Activated T-cell treated with anti-CD3 and anti-CD28 coated beads for 1 hour (primary cell): ENCODE results near the gene ENKD1.
A peak's percentile ranks its signal among the peaks of the same experiment; 100 is the strongest.

Experiments
- DNase-seq: peaks from one replicate; pipeline ENCODE4 v3.0.0-alpha.2; 2020; ENCODE audit warnings: low read depth

ENKD1 gene

DNA sequence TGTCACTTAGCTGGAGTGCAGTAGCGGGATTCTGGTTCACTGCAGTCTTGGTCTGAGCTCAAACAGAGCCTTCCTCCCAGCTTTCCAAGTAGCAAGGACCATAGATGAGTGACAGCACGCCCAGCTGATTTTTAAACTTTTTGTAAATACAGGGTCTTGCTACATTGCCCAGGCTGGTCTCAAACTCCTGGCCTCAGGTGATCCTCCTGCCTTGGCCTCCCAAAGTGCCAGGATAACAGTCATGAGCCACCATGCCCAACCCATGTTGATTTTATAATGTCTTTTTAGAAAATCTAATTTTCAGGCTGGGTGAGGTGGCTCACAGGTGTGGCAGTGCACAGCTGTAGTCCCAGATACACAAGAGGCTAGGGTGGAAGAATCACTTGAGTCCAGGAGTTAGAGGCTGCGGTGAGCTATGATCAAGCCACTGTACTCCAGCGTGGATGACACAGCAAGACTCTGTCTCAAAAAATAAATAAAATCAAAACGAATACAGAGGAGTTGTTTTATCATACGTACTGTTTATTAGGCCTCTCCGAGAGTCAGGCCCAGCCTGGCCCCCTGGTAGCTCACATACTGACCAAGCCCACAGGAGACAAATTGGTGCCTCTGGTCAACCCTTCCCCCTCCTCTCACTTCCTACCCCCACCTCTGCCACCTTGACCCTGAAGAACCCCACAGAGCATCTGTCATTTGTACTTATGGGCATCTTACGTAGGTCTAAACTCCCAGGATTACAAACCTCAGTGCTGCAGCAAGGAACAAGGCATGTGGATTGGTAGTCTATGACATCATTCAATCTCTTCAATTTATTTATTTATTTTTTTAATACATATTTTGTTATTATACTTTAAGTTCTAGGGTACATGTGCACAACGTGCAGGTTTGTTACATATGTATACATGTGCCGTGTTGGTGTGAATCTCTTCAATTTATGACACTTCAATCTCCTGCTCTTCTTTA lies 13.7 kb upstream of the ENKD1 start:
- DNase-seq: no peak

DNA sequence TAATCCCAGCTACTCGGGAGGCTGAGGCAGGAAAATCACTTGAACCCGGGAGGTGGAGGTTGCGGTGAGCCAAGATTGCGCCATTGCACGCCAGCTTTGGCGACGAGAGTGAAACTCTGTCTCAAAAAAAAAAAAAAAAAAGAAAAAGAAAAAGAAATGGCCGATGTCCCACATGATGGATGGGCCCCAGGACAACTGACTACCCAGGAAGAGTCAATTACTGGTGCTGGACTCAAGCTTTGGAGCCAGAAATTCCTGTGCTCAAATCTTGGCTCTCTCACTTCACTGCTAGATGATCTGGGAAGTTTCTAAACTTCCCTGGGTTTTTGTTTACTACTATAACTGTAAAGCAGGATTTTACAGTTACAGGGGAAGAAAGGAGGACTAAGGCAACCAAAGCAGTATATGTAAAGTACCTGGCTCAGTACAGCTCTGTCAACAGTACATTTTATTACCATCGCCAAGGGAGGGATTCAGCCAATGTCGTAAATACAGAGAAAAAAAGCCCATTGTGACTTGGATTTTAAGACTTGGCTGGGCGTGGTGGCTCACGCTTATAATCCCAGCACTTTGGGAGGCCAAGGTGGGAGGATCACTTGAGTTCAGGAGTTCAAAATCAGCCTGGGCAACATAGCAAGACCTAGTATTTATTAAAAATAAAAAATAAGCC lies 11.9 kb upstream of the ENKD1 start:
- DNase-seq: no peak

DNA sequence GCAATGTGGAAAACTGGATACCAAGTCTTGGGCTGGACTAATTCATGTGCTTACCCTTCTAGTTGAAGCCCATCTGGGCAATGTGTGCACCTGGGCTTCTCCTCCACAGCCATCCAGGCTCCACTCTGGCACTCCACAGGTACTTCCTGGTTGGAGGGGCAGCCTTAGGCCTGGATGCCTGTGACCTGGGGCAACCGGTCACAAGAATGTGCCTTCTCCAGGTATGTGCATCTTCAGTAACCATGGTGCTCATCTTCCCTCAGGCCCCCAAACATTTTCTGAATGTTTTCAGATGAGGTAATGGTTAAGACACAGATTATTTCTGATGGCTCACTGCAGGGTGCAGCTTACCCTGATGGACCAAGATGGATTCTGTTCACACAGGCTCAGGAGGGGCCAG lies 11.2 kb upstream of the ENKD1 start:
- no peak for DNase-seq

DNA sequence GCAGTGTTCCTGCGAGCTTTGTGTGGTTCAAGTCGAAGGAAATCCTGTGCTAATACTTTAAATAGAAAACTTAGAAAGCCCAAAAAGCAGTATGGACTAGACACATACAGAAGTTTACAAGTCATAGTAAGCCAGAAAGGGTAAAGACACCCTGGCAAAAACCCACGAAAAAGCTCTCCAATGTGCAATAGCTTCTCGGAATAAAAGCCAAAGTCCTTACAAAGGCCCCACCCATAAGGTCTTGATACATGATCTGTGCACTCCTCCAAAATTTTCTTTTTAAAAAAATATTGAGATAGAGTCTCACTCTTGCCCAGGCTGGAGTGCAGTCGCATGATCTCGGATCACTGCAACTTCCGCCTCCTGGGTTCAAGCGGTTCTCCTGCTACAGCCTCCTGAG lies 10.4 kb upstream of the ENKD1 start:
- no peak for DNase-seq

DNA sequence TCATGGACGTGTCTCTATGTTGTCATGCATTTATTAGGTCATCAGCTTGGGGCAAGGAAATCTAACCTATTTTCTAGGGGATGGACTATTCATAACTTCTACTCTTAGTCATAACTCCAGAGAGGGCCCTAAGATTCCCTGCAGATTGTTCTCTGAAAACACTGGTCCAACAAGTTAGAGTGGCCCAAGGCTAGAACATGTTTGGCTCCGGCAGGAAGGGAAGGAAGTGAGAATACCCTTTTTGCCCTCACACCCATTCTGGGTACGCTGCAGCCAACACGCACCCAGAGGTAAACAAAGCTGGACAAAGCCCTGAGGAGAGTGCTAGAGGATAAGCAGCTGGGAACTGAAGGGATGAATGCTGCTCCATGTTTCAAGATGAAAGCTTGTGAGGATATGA lies 10.0 kb upstream of the ENKD1 start:
- no peak for DNase-seq

DNA sequence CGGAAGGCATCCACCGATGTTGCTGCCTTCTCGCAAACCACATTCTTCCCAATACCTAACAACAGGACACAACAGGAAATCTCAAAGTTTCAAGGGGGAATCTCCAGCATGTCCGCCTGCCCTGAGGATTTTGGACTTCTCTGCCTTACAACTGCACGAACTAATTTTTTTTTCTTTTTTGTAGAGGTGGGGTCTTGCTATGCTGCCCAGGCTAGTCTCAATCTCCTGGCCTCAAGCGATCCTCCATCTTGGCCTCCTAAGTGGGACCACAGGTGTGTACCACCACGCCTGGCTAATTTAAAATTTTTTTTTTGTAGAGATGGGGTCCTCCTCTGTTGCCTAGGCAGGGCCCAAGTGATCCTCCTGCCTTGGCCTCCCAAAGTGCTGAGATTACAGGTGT lies 9.4 kb upstream of the ENKD1 start:
- no peak for DNase-seq

DNA sequence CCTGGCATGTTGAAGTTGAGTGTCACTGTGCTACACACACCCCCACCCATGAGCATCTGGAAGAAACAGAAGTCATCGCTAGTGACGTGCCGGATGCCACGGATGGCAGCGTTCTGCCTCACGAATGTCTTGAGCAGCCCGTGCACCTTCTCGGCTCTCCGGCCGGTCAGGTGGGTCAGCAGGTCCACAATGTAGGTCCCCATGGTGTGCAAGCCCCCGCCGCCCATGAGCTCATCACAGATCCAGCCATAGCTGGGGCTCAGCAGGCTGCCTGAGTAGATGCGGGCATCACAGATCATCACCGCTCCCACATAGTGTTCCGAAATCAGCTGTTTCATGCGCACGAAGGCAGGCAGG lies 9.0 kb upstream of the ENKD1 start:
- DNase-seq: no peak

DNA sequence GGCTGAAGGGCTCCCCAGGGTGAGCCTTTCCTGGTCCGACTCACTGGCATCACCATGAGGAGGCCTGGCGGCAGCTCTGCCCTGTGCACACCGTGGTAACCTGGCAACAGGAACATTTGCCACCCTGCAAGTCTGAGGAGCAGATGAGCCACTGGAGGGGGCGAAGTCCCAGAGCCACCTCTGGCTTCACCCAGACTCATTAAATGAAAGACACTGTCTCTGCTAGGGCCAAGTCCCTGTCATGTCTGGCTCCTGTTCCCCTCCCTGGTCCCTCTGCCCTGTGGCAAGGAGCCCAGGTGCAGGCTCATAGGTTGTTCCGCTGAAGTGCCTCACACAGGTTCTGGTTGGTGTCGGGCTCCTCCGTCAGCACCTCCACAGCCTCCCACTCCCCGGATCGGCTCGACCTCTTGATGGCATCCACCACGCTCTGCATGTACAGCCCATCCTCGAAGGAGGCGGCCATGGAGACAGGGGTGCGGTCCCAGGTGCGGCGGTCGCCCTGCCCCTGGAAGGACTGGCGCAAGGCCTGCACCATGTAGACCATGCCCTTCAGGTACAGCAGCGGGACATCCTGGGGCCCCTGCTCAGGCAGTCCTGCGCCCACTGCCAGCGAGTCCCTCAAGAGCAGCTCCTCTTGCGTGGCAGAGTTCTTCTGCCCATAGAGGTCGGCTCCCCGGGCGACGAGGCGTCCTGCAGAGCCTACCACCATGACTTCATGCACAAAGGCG lies 8.5 kb upstream of the ENKD1 start:
- DNase-seq: no peak

DNA sequence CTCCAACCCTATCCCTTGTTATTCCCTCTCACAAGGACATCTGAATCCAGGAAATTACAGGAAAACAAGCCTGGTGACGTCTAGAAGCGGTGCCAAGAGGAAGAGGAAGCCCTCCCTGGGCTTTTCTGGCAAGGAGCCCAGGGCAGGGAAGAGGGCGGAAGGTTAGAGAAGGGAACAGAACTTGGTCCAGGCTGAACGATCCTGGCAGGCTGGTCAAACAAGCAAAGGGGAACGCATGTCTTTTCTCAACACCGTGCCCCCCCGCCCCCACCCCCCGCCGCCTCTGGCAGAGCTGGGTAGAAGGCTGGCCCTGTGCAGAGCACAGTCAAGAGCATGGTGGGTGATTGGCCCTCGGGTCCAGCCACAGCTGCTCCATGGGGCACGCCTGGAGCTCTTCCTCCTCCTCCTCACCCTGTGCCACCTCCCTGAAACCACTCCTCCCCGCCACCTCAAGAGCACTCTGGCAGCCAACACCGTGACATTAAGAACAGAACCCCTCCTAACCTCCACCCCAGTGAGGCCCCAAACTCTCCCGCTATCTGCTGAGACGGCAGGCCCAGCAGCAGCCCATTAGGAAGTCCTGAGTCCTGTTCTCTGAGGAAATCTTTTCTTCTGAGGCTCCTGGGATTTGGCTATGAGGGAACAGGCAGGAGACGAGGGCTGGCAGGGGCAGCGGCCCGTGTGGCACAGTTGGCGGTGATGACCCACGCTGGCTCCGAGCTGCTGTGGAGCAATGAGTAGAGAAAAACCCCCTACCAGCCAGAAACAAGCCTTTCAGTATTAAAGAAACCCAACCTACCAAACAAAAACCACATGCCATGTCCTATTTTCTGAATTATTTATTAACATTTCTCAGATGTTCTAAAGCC lies 7.4 kb upstream of the ENKD1 start:
- DNase-seq: no peak

DNA sequence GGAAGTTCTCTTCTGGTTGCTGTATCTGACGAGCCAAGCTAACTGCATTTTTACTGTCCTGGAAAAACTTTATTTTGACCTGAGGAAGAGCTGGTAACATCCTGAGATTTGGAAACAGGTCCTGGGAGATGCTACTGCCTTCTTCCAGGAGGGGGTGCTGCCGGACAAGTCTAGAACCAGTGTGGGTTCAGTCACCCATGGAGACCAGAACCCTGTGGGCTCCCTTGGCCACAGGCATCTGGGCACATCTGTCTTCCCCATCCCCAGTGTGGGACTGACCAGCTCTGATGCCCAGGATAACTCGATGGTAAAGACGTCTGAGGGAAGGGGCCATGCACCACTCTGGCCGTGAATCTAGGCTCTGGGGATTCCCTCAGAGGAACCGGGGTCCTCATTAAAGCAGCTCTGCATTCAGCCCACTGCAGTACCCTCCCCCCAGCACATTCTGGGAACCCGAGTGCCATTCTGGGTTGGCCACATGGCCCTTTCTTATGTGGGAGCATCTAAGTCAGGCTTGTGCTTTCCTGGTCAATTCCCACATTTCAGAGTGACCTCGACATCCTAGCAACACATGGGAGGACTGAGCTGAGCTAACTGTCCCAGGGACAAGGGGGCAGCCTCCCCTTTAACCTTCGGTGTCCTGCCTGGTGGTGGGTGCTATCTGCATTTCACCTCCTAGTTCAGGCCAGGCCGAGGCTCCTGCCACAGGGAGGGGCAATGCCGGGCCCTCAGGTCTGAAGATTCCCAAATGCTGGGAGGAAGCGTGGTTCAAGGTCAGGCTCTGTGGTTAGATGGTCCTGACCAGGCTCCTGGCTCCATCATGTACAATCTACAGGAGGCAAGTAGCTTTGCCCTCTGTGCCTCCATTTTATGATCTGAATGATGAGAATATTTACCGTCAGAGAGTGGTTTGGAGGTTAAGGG lies 6.5 kb upstream of the ENKD1 start:
- no peak for DNase-seq

DNA sequence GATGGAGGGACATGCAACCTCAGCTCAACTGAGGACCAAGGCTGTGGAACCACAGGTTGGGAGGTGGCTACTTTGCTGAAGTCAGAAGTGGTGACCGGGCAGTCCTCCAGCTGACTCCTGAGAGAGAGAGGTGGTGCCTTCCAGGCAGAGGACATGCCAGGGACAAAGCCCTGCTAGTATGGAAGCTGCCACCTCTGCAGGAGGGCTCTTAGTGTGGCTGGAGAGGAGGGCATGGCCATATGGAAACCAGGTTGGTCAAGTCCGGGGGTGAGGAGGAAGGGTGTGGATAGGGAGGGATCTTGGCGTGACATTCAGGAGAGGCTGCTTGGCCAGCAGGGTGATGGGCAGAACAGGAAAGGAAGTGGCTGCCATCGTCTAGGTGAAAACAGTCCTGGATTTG lies 5.8 kb upstream of the ENKD1 start:
- no peak for DNase-seq

DNA sequence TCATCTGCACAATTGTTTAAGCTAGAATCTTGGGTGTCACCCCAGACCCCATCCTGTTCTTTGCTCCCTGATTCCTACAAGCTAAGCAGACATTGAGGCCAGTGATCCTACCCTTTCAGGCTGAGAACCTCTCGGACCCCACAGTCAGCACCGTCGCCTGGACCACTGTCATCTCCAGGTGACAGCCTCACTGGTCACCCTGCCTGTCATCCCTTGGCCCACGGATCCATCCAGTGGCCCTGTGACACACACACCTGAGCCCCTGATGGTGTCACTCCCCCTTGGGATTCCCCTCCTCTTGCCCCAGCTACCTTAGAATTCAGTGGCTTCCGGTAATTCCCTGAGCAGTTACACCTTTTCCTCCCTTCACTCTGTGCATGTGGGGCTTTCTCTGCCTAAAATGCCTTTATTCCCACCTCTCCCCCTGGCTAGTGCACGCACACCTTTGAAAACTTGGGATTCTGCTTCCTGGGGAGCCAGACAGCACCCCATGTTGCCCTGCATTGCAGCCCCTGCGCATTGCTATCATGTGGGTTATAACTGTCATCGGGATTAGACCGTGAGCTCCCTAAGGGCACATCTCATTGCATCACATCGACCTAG lies 3.0 kb upstream of the ENKD1 start:
- DNase-seq: no peak

DNA sequence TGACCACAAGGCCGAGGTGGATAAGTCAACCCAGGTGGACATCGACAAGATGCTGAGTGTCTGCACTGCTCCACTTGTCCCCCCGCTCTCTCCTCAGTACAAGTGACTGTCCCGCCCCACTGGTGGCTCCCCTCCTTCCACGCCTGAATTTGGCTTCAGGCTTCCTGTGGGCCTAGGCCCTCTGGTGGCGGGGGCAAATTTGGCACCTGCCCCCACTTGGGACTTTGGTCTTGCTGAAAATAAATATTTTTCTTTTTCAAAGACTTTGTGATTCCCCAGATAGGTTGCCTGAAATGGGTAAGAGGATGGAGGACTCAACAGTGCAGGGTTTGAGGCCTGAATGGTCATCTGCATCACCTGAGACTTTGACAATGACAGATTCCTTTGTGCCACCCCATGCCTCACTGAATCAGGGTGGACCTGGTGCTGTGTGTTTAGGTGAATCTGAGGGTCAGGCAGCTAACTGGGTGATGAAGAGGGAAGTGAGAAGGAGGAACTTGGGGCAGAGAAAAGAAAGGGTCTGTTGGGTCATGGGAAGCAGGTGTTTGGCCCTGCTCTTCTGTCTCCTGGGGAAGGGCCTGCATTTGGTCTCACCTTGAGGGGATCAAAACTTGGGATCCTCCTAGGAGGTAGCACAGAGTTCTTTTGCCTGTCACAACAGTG lies 2.1 kb upstream of the ENKD1 start:
- no peak for DNase-seq

DNA sequence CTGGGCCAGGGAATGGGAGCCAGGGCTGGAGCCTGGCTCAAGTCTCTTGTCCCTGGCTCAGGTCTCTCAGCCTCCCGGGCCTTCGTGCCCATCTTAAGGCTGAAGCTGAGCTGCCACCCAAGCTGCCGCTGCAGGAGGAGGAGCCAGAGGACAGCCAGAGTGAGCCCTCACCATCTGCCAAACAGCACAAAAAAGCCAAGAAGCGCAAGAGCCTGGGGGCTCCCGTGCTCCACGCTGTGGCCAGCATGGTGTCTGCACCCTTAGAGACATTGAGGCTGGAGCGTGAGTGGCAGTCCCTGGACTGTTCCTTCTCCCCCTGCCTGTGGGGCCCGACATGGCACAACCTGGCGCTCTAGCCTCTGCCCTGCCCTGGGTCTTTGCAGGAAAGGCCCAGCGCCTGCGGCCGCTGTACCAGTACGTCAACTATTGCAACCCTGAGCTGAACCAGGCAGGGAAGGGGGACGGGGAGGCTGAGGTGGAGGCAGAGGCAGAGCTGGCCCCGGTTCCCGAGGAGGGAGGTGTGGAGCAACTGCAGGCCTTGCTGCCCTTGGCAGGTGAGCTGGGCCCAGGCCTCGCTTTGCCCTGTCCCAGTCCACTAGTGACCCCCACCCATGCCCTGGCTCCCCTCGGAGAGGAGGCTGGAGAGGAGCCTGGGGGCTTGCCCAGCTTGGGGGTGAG lies 1.4 kb upstream of the ENKD1 start:
- peak; percentile 63 for DNase-seq

DNA sequence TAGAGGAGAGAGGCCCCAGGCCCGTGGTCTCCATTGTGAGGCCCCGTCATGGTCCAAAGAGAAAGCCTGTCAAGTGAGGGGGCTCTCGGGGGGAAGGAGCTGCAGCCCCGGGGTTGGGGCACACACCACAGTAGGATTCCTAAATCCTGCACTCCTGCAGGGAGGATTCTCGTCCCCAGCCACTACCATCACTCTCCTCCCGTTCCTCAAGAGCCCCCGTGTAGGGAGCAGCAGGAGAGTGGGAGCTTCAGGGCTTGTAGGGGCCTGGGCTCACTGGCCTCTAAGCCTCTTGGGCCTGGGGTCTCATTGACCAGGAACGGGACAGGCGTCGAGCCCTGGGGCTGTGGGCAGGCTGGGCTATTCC lies 885 bp upstream of the ENKD1 start:
- no peak for DNase-seq

DNA sequence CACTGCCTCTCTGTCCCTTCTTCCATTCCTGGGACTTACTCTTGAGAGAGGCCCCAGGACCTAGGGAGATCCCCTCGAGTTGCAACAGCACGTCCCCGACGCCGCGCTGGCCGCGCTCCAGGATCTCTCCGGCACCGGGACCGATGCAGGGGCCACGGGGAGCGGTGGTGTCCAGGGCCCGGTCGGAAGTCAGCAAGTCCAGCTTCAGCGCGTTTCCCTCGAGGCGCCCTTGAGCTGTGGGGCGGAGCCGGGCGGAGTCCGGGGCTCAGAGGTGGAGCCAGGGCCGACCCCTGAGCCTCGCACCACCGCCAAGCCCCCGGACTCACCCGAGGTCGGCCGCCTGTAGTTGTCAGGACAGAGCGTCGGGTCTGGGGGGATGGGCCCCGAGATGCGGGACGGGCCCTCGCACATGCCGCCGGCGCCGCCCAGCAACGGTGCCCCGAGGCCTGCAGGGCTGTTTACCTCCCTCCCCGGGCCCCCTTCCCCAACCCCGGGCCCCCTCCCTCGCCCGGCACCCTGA lies 458 bp downstream of the ENKD1 start:
- DNase-seq: no peak

DNA sequence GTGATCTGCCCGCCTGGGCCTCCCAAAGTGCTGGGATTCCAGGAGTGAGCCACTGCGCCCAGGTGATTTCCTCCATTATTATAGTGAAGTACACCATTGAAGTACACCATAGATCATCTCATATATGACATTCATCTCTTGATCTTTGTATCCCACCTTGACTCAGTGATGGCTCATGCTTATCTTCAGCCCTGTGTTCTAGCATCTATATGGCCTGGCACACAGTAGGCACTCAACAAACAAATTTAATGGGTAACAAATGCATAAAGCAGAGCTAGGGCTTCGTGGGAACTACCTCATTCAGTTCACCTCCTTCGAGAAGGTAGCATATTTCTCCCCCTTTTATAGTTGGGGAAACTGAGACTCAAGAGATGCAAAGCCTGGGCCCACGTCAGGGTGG lies 952 bp downstream of the ENKD1 start:
- no peak for DNase-seq

DNA sequence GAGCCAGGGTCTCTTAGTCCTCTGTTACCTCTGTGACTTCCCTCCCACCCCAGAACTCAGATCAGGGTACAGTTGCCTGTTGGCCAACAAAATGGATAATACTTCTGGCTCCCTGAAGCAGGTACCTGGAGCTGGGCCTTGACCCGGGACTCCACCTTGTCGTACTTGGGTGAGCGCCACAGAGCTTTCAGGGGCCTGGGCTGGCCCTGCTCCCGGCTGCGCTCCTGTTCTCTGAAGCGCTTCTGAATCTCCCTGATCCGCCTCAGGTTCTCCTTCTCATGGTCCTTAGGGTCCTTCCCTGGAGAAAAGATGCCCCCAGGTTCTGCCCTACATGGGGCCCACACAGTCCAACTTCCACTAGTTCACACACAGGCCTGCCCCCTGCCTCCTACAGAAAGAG lies 1.7 kb downstream of the ENKD1 start:
- no peak for DNase-seq

DNA sequence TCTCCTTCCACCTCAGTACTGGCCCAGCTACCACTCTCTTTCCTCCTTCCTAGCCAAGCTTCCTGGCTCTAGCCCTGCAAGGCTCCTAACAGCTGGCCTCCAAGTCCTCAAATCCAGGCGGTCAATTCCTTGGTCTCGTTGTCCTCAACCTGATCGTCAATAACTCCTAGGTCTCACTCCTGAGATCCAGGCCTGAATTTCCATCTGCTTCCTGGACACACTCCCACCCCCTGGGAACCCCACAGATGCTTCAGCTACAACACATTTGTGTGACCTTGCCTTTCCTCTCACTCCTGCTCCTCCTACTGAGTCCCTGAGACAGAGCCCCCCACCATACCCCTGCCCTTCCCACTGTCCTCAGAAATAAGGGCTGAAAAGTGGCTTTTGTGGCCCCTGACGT lies 2.3 kb downstream of the ENKD1 start:
- no peak for DNase-seq
